GM21367 (cell line): Measurements from ENCODE around the gene SLC25A21.

ENCODE experiments used
- ATAC-seq: cut with Tn5 transposase; IDR thresholded peaks from one replicate; pipeline ENCODE4 v1.9.1; 2021; ENCODE audit not compliant: unreplicated experiment

Gene SLC25A21

GRCh38 chr14:37145395-37145794 is 27.0 kb downstream of the SLC25A21 start:
- ATAC-seq, result no peak

DNA sequence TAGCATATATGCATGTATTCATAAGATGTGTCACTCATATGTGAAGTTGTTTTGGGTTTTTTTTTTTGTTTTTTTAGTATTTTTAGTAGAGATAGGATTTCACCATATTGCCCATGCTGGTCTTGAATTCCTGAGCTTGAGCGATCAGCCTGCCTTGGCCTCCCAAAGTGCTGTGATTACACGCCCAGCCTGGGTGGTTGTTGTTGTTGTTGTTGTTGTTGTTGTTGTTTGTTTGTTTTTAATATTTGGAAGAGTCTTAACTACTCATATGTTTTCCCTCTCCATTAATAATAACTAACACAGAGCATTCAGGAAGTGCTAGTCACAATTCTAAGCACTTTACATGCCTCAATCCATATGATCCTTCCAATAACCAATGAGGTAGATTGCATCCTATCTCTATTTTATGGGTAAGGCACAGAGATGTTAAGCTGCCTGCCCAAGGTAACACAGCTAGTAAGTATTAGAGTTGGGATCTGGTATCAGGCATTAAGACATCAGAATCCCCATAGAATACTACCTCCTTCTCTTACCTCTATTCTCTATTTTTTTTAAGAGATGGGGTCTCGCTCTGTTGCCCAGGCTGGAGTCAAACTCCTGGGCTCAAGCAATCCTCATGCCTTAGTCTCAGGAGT is 27.6 kb downstream of the SLC25A21 start:
- no peak for ATAC-seq

- no peak for ATAC-seq
Measured at GRCh38 chr14:37143475-37143874, 28.9 kb downstream of the SLC25A21 start.

GRCh38 chr14:37142835-37143401 is 29.5 kb downstream of the SLC25A21 start:
- ATAC-seq, result no peak

DNA sequence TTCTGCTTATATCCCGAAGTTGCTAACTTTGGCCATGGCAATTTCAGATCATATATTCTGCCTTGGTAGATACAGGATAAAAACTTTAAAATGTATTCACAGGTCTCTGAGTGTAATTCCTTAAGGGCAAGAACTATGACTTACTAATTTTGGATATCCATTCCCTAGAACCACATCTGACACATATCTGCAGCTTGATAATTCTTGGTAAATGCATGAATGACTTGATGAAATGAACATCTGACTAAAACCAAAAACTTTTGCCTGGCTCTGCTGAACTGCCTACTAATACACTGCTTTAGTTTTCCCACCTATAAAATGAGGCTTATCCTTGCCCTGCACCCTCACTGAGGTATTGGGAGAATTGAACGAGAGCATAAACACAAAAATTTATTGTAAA is 32.2 kb downstream of the SLC25A21 start:
- ATAC-seq, result no peak

GRCh38 chr14:37139710-37140109 is 32.7 kb downstream of the SLC25A21 start:
- no peak for ATAC-seq

- ATAC-seq, result no peak
Measured at GRCh38 chr14:37138898-37139297, 33.5 kb downstream of the SLC25A21 start.

GRCh38 chr14:37133284-37133913 is 39.0 kb downstream of the SLC25A21 start:
- ATAC-seq, result no peak

GRCh38 chr14:37131205-37131604 is 41.2 kb downstream of the SLC25A21 start:
- no peak for ATAC-seq

DNA sequence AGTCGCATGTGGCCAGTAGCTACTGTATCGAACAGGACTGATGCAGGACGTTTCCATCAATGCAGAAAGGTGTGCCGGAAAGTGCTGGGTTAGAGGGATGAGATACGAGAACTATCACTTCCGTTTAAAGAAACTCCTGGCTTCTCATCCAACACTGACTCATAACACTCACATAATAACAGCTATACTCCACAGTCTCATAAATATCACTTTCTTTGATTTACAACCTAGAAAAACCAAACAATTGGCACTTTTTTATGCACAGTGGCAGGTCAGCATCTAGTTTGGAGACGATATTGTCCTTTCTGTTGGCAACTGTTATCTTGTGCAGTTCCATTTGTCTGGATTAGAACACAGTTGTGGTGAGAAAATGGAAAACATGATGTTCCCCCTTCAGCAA is 43.4 kb downstream of the SLC25A21 start:
- ATAC-seq, result no peak

DNA sequence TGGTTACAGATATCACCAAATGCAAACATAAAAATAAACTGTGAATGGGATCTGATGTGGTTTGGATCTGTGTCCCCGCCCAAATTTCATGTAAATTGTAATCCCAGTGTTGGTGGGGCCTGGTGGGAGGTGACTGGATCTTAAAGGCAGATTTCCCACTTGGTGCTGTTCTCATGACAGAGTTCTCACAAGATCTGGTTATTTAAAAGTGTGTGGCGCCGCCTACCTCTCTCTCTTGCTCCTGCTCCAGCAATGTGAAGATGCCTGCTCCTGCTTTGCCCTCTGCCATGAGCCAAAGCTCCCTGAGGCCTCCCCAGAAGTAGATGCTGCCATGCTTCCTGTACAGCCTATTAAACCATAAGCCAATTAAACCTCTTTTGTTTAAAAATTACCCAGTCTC is 47.8 kb downstream of the SLC25A21 start:
- ATAC-seq, result no peak

- ATAC-seq, result no peak
Measured at GRCh38 chr14:37122919-37123639, 49.3 kb downstream of the SLC25A21 start.

- no peak for ATAC-seq
Measured at GRCh38 chr14:37122288-37122687, 50.1 kb downstream of the SLC25A21 start.

GRCh38 chr14:37118673-37119366 is 53.6 kb downstream of the SLC25A21 start:
- no peak for ATAC-seq

DNA sequence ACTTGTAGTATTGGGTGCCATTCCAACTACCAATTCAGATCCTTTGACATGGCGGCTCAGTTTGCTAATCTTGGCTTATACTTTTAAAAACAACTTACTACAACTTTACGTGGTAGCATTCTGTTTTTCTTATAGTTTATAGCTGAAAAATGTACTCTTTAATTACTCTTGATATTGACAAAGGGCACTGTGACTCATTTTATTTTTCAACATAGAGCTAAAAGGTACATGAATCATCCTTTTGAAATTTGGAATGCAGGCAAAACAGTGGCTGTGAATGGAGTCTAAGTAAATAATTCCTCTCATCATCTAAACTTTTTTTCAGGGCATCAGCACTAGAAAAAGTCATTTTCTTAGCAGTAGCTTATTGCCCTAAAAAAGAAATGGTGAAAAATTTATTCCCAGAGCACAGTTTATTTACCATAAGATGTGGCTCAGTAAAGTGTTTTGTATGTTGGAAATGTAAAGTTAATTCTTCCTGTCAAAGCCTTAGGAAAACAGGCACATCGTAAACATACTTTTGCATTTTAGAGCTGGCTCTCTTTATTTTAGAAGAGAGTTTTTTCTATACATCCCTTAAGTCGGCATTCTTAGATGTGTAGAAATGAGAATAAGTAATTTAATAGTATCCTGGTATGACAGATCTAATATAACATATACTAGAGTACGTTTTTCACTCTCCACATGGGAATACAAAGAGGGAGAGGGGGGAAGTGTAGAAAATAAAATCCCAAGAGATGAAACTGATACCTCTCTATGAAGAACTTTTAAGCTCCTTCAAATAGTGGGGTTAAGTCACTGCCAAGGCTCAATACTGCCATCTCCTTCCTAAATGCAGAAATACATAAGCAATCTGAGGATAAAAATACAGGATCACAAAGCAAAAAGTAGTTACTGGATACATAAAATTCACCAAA is 55.2 kb downstream of the SLC25A21 start:
- no peak for ATAC-seq

DNA sequence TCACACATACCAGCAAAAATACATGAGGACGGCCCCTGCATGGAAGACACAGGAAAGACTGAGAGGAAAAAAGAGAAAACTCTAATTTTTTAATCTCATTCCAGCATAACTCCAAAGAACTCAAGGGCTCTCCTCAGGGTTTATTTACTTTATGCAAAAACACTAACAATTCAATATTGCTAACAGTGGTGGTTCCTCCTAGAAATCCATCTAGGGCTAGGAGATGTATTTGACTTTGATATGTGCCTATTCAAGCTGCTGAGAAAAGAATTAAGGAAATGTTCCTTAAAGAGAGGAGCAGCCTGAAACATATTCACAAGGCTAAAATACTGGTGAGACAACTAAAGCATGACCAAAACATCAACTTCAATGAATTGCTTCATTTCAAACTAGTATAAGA is 57.0 kb downstream of the SLC25A21 start:
- no peak for ATAC-seq

DNA sequence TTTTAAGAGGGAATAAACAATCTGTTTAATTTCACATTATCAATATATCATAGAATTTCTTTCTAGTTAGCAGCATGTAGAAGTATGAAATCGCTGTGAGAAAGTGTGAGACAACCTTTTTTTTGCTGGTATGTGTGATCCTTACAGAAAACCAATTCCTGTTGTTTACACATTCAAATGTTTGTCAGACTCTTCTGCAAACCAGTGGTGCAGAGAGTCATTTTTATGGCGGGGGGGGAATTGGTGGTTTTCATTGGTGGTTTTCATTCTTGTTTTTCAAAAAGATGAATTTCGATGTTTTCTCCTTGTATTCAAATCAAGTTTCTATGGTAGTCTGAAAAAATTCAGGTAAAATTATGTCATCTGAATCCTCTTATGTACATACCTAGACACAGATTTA is 57.8 kb downstream of the SLC25A21 start:
- no peak for ATAC-seq

GRCh38 chr14:37114002-37114401 is 58.4 kb downstream of the SLC25A21 start:
- ATAC-seq, result no peak

GRCh38 chr14:37098132-37098531 is 74.3 kb downstream of the SLC25A21 start:
- no peak for ATAC-seq

- no peak for ATAC-seq
Measured at GRCh38 chr14:37094502-37094901, 77.9 kb downstream of the SLC25A21 start.
